ENCODE results near the gene PER2.

DNA sequence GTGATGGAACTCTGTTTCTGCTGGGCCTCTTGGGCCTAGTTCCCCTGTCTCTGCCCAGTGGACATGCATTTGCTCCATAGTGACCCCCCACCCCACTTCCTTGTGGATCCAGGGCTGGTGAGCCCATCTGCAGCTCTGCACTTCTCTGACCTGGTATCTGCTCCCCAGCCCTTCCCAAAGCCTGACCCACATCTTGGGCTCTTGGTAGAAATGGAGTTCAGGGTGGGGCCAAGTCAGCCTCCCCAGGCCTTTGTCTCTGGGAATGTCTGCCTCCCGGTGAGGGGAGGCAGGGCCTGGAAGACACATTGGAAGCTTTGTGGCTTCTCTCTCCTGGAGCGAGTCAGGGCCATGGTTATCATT, 25.6 kb upstream of the PER2 start:
- TF ChIP-seq POLR2A (IDR thresholded peaks at IDR 0.05) = no peak
- TF ChIP-seq, protein P1, sequence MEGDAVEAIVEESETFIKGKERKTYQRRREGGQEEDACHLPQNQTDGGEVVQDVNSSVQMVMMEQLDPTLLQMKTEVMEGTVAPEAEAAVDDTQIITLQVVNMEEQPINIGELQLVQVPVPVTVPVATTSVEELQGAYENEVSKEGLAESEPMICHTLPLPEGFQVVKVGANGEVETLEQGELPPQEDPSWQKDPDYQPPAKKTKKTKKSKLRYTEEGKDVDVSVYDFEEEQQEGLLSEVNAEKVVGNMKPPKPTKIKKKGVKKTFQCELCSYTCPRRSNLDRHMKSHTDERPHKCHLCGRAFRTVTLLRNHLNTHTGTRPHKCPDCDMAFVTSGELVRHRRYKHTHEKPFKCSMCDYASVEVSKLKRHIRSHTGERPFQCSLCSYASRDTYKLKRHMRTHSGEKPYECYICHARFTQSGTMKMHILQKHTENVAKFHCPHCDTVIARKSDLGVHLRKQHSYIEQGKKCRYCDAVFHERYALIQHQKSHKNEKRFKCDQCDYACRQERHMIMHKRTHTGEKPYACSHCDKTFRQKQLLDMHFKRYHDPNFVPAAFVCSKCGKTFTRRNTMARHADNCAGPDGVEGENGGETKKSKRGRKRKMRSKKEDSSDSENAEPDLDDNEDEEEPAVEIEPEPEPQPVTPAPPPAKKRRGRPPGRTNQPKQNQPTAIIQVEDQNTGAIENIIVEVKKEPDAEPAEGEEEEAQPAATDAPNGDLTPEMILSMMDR (IDR thresholded peaks at IDR 0.05 in 4 of 5, conservative IDR thresholded peaks at IDR 0.05 in 1 of 5) = no peak

All from gastrocnemius medialis (tissue), 4 donors.